ENCODE results near the gene TEX264.

The TEX264 gene

GRCh38 chr3:51698209-51698608 is 27.2 kb downstream of the TEX264 start:
- no peak for DNase-seq (ENCODE audit: low read depth in 2 of 2)

GRCh38 chr3:51700403-51700802 is 29.4 kb downstream of the TEX264 start:
- DNase-seq (ENCODE audit: low read depth in 2 of 2): no peak

GRCh38 chr3:51702156-51702555 is 31.1 kb downstream of the TEX264 start:
- no peak for DNase-seq (ENCODE audit: low read depth in 2 of 2)

GRCh38 chr3:51703068-51703760 is 32.2 kb downstream of the TEX264 start:
- DNase-seq (ENCODE audit: low read depth in 2 of 2): no peak

GRCh38 chr3:51703761-51704510 is 32.9 kb downstream of the TEX264 start:
- no peak for DNase-seq (ENCODE audit: low read depth in 2 of 2)

GRCh38 chr3:51704511-51704950 is 33.5 kb downstream of the TEX264 start:
- no peak for DNase-seq (ENCODE audit: low read depth in 2 of 2)

- DNase-seq (ENCODE audit: low read depth in 2 of 2): no peak
These were observed 34.4 kb downstream of the TEX264 start for GRCh38 chr3:51705276-51706020.

GRCh38 chr3:51706021-51706485 is 35.0 kb downstream of the TEX264 start:
- no peak for DNase-seq (ENCODE audit: low read depth in 2 of 2)

GRCh38 chr3:51706788-51707731 is 36.0 kb downstream of the TEX264 start, which contains the start of gene GRM2:
GRM2 (plus strand) TSS chr3:51707068; CDS start chr3:51708984, 1,916 bp downstream.
- peak; percentile 55 to 56 for DNase-seq (ENCODE audit: low read depth in 2 of 2)

- DNase-seq (ENCODE audit: low read depth in 2 of 2): no peak
These were observed 37.3 kb downstream of the TEX264 start for GRCh38 chr3:51708216-51708845.

GRCh38 chr3:51709004-51709420 is 38.0 kb downstream of the TEX264 start:
- DNase-seq (ENCODE audit: low read depth in 2 of 2): no peak

GRCh38 chr3:51709675-51710074 is 38.6 kb downstream of the TEX264 start:
- no peak for DNase-seq (ENCODE audit: low read depth in 2 of 2)

GRCh38 chr3:51710631-51711351 is 39.7 kb downstream of the TEX264 start:
- no peak for DNase-seq (ENCODE audit: low read depth in 2 of 2)

- no peak for DNase-seq (ENCODE audit: low read depth in 2 of 2)
These were observed 40.4 kb downstream of the TEX264 start for GRCh38 chr3:51711352-51712037.

GRCh38 chr3:51712038-51712420 is 41.0 kb downstream of the TEX264 start:
- no peak for DNase-seq (ENCODE audit: low read depth in 2 of 2)

- DNase-seq (ENCODE audit: low read depth in 2 of 2): no peak
These were observed 41.5 kb downstream of the TEX264 start for GRCh38 chr3:51712511-51712931.

- no peak for DNase-seq (ENCODE audit: low read depth in 2 of 2)
These were observed 41.9 kb downstream of the TEX264 start for GRCh38 chr3:51712963-51713362.

GRCh38 chr3:51715231-51715976 is 44.4 kb downstream of the TEX264 start:
- DNase-seq (ENCODE audit: low read depth in 2 of 2): no peak

- DNase-seq (ENCODE audit: low read depth in 2 of 2): no peak
These were observed 44.9 kb downstream of the TEX264 start for GRCh38 chr3:51715977-51716294.
